KOPT-K1 (cell line): ENCODE results near the gene UAP1L1.

ENCODE experiments used
- H3K27ac ChIP-seq: fragments of 200-600 bp; sonication (generic); 2 replicates; pipeline ENCODE4 v1.5.1; 2016; ENCODE audit warnings: antibody characterized with exemption, mild to moderate bottlenecking, low read depth, low read length; ENCODE audit not compliant: poor library complexity, severe bottlenecking
- H3K36me3 ChIP-seq: fragments of 200-600 bp; sonication (generic); 2 replicates; pipeline ENCODE4 v1.5.1; 2017; ENCODE audit warnings: antibody characterized with exemption, mild to moderate bottlenecking, low read length, moderate library complexity; ENCODE audit not compliant: insufficient read depth
- H3K9me3 ChIP-seq: fragments of 200-600 bp; sonication (generic); 2 replicates; pipeline ENCODE4 v1.5.1; 2017; ENCODE audit warnings: antibody characterized with exemption, low read length, mild to moderate bottlenecking; ENCODE audit not compliant: insufficient read depth, poor library complexity, severe bottlenecking

The UAP1L1 gene

DNA sequence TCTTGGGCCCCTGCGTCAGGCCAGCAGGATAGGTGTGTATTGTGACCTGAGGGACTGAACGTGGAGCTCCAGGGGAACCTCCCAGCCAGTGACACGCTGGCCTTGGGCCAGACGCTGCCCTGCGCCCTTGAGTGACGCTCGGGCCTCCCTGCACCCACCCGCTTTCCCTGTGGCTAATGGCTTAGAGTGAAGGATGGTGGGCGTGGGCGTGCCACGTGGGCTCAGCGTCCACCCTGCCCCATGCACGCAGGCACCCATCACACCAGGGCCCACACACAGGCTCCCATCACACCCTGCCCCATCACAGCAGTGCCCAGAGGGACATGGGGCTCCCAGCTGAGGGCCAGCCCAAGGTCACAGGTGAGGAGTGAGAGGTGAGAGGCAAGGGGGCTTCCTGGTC is 40.3 kb upstream of the UAP1L1 start:
- Histone ChIP-seq H3K36me3 (no peaks in the 10 kb centered on the region), H3K27ac (no peak overlapping the region), H3K9me3 (no peaks in the 10 kb centered on the region)

DNA sequence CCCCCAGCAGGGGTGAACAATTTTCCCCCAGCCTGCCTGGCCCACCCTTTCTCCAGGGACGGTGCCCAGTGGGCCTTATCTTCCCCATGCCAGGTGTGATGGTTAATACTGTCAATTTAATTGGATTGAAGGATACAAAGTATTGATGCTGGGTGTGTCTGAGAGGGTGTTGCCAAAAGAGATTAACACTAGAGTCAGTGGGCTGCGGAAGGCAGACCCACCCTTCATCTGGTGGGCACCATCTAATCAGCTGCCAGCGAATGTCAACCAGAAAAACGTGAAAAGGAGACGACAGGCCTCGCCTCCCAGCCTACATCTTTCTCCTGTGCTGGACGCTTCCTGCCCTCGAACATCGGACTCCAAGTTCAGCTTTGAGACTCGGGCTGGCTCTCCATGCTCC is 39.8 kb upstream of the UAP1L1 start:
- Histone ChIP-seq H3K36me3 (no peaks in the 10 kb centered on the region), H3K9me3 (no peaks in the 10 kb centered on the region), H3K27ac (no peak overlapping the region)

DNA sequence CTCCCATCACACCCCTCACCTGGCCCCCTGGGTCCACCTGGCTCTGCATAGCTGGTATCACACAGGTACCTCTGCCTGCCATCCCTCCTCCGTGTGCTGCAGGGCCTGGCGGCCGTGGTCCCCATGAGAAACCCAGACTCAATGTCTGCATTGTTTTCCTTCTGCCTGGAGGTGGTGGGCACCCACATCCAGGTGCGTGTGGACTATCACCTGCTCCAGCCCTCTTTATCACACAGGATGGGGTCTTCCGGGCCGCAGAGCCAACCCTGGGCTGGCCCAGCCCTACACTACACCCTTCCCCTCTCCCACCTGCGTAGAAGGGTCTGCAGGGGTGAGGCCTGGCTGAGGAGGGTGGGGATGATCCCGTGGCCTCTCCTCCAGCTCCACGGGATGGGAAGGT is 38.4 kb upstream of the UAP1L1 start:
- Histone ChIP-seq H3K36me3 (no peaks in the 10 kb centered on the region), H3K27ac (no peak overlapping the region), H3K9me3 (no peaks in the 10 kb centered on the region)

DNA sequence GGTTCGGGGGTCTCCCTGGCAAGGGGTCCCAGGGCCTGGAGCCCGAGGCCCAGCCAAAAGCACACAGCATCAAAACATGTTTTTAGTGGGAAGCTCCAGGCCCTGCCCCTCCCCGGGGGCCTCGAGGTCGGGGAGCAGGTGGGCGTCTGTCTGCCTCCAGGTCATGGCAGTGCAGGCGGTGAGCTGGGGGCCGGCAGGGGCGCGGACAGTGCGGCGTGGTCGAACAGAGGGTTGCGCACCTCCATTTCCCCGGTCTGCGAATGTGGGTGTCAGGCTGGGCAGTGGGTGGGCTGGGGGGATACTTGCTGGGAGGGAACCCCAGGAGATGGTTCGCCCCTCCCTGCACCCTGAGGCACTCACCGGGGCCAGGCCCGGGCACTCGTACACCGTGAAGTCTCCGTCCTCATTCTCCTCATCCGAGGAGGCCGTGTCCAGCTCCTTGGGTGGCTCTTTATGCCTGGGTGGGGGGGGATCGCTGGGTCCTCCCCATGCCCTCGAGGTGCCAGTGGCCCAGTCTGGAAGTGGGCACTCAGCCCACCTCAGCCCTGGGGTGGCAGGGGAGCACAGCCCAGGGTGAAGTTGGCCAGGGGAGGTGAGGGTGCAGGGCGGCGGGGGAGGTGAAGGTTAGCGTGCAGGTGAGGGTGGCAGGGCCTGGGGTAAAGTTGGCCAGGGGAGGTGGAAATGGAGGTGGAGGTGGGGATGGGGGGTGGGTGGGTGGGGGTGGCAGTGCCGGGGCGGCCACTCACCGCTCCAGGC is 37.5 kb upstream of the UAP1L1 start:
- H3K27ac ChIP-seq, result no peak overlapping the region
- no peaks in the 10 kb centered on the region for H3K36me3 ChIP-seq
- H3K9me3 ChIP-seq, result no peaks in the 10 kb centered on the region

DNA sequence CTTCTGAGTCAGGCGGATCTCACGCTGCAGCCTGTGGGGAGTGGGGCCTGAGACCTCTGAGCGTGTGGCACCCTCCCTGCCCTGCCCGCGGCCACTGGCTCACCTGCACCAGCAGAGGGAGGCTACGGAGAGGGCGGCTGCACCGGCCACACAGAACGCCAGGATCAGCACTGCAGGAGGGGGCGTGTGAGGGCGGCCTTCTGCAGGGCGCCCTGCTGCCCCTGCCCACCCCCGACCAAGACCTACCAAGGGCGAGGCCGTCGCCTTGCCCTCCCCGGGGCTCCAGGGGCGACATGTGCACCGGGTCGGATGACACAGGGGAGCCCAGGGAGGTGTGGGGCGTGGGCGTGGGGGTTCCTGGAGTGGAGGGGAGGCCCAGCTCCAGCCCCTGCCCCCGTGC is 36.7 kb upstream of the UAP1L1 start:
- no peaks in the 10 kb centered on the region for H3K9me3 ChIP-seq
- H3K27ac ChIP-seq, result no peak overlapping the region
- H3K36me3 ChIP-seq, result no peaks in the 10 kb centered on the region

DNA sequence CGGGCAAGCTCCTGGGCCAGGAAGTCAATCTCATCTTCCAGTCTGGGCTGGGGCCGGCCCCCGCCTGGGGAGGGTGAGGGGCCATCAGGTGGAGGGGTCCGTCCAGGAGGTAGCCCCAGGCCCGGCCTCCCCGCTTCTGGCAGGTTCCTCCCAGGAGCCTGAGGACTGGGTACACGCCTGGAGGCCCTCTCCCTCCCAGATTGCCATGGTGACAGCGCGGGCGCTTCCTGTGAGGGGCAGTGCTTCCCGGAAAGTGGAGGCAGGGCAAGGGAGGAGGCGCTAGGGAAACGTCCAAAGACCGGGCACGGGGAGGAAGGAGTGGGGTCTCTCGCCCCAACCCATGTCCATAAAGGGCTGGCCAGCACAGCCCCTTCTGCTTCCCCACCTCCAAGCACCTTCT is 36.2 kb upstream of the UAP1L1 start:
- Histone ChIP-seq H3K9me3 (no peaks in the 10 kb centered on the region), H3K36me3 (no peaks in the 10 kb centered on the region), H3K27ac (no peak overlapping the region)

DNA sequence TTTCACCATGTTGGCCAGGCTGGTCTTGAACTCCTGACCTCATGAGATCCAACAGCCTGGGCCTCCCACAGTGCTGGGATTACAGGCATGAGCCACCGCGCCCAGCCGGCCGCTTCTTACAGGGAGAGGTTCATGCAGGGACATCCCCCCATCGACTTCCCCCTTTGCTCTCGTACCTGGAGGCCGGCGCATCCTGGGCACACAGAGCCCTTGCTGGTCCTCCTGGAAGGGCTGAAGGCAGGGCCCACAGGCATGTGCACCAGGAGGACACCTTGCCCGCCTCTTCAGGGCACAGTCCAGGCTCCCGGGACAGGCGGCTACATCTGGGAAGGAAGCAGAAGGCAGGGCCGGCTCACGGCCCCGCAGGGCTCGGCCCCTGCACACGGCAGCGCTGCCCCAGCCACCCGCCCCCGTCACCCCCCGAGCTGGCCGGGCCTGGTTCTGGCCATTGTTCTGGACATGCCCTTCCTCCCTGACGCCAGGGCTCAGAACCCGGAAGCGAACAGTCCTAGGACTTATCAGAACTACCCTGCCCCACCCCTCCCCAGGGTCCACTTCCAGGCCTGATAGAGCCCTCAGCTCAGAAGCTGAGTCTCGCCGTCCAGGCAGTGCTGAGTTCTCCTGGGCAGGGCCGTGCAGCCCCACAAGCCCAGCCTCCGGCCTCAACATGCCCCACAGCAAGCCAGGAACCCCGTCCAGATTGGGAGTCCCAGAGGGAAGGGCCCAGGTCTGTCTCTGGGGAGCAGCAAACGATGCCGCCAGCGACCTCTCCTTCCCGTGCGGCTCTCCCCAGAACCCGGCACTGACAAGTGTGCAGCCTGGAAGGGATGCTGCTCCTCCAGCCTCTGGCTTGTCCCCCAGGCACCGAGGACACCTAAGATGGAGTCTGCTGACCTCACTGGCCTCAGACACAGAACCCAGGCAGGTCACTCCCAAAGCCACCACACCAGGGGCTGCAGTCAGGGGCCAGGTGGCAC is 34.3 kb upstream of the UAP1L1 start:
- H3K36me3 ChIP-seq, result no peaks in the 10 kb centered on the region
- H3K9me3 ChIP-seq, result no peaks in the 10 kb centered on the region
- H3K27ac ChIP-seq, result no peak overlapping the region

DNA sequence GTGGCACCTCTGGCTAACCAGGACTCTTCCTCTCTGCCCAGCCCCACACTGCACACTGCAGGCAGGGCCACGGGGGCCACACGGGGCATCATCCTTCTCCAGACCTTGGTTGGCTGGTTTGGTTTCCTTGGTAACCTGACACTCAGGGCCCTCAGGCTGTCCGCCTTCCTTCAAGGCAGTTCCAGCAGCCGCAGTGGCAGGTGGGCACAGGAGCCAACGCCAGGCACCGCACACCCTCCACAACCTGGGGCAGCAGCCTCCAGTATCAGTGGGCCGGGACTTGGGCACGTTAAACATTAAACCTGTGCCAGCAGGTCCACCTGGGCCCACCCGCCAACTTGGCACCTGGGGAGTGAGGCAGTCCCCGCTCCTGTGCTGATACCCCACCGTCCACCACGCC is 33.3 kb upstream of the UAP1L1 start:
- H3K36me3 ChIP-seq, result no peaks in the 10 kb centered on the region
- H3K27ac ChIP-seq, result no peak overlapping the region
- H3K9me3 ChIP-seq, result no peaks in the 10 kb centered on the region

DNA sequence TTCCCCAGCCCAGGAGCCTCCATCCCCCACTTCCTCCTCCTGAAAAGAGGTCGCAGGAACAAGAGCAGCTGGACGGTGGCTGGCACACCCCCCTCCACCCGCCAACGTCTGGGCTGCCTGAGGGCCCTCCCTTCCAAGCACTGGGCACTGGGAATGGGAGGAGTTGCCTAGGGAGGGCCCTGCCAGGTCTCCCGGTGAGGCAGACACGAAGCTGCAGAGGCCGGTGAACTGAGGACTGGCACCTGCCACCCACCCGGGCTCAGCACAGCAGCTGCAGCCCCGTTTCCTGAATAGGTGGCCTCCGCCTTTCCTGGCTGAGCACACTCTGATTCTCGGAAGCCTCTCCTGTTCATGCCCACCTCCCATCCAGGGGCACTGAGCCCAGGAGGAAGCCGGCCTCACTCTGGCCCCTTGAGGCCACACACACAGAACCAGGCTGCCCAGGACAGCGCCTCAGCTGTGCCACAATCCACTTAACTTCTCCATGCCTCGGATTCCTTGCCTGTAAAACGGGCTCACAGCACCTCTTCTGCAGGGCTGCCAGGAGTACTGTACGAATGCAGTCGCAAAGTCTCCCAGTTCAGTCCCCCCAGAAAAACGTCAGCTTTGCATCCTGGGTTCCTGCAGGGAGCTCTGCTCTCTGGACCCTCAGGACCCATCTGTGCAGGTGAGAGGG is 32.7 kb upstream of the UAP1L1 start:
- H3K9me3 ChIP-seq, result no peaks in the 10 kb centered on the region
- no peak overlapping the region for H3K27ac ChIP-seq
- H3K36me3 ChIP-seq, result no peaks in the 10 kb centered on the region

DNA sequence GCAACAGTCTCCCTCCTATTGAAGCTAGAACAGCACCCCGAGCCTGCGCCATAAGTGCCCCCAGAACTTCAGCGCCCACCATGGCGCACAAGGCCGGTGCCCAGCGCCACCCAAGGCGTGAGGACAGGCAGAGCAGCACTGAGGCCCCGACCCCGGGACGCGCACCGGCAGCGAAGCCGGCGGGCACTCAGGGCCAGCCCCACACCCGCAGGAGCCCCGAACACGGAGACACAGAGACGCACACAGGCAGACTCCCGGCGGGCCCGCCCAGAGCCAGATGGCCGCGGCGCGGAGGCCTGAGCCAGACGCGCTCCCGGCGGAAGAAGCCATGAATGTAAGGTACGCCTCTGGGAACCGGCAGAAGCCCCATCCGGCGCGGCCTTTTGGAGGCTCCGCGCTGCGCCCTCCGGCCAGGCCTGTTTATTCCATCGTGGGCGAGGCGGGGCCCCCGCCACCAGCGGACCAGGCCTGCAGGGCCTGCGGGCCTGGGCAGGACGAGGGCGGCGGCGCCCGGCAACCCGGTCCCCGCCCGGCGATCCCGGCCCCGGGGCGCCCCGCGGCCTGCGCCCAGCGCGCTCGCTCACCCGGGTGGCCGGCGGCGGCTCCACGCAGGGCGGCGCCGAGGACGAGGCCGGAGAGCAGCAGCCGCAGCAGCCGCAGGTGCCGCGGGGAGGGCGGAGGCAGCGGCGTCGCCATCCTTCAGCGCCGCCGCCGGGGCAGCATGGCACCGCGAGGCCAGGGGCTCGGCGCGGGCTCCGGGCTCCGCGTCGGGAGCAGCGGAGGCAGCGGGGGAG is 31.8 kb upstream of the UAP1L1 start:
- Histone ChIP-seq H3K9me3 (no peaks in the 10 kb centered on the region), H3K36me3 (no peaks in the 10 kb centered on the region), H3K27ac (no peak overlapping the region)

DNA sequence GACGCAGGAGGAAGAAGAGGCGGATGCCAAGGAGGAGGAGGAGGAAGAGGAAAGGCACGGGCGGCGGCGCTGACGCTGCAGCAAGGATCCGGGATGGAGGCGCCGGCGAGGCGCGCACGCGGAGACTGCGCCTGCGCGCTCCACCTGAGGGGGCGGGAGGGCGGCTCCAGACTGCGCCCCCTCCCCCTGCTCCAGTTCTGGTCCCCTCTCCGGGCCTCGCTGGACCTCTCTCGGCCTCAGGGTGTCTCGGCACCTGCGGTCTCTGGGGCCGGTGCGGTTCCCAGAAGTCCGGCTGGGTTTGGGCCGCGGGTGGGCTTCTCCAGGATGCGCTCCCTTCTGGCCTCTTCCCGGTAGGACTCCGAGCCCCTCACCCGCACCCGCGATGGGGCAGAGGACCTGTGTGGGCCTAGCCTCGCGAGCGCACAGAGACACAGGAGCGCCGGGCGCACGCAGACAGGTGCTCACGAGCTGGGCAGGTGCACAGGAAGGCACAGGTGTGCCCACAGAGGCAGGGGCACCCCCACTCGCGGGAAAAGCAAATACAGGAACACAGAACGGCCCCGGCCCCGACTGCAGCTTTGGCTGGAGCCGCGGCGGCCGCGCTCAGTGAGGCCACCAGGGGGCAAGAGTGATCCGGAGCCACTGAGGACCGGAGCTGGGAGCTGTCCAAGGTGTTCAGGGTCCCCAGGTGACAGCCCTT is 31.1 kb upstream of the UAP1L1 start, which contains the start of gene NPDC1:
TSS of gene NPDC1 (minus strand) at position 90 of the 700 bp plus-strand sequence. CDS start 188 bp downstream, outside the sequence.
- Histone ChIP-seq H3K27ac (no peak within 1 kb of the TSS), H3K36me3 (no peaks in the 10 kb centered on the region), H3K9me3 (no peaks in the 10 kb centered on the region)

DNA sequence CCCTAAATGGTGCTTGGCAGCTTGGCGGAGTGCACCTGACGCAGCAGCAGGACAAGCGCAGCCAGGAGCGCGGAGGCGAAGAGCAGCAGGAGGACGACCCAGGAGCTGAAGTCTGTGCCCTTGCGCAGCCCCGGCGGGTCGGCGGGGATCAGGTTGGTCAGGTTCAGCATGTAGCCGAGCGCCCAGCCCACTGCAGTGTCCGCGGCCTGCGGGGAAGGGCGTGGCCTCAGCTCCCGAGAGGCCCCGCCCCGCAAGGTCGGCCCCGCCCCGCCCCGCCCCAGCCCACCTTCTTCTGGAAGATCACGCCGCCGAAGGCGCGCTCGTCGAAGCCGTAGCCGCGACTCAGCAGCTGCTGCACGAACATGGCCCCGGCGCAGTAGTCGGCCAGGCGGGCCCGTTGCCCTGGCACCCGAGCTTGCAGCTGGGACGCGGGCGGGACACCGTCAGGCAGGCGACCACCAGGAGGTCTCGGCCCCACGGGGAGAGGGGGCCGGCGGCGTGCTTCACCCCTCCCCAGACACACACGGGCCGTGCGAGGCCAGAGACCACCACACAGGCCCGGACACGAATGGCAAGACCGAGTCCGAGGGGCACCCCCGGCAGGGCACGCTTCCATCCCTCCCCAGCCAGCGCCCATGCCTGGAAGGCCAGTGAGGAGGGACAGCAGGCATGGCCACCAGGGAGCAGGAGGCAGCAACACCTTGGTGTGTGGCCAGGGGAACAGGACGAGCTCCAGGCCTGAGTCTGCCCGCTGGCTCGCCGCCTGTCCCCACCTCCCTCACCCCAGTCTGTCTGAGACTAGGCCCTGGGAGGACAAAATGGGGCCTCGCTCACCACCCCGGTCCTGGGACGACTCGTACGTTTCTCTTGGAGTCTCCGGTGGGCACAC is 28.4 kb upstream of the UAP1L1 start:
- H3K27ac ChIP-seq, result no peak overlapping the region
- H3K9me3 ChIP-seq, result no peaks in the 10 kb centered on the region
- no peaks in the 10 kb centered on the region for H3K36me3 ChIP-seq
